SK-N-SH treated with all-trans-retinoic acid at 6 μM for 48 hours (cell line): ENCODE results near the gene EXD3.
A peak's percentile ranks its signal among the peaks of the same experiment; 100 is the strongest.

ENCODE experiments used
- ATAC-seq: fragments of 200-7000 bp; cut with Tn5 transposase; 3 replicates; pipeline ENCODE4 v1.9.1; 2020; ENCODE audit warnings: mild to moderate bottlenecking, moderate library complexity
- ARNTL ChIP-seq: fragments of 450-650 bp; formaldehyde crosslinking; IDR thresholded peaks from 2 replicates; pipeline ENCODE4 v1.5.0; 2020; ENCODE audit warnings: low read depth, mild to moderate bottlenecking, moderate library complexity, borderline replicate concordance
- CSDC2 ChIP-seq: fragments of 250-450 bp; sonication (Bioruptor Pico); IDR thresholded peaks from 2 replicates; pipeline ENCODE4 v1.5.0; 2020; ENCODE audit warnings: mild to moderate bottlenecking, moderate library complexity
- GLIS3 ChIP-seq: fragments of 250-450 bp; sonication (Bioruptor Pico); IDR thresholded peaks from 2 replicates; pipeline ENCODE4 v1.5.0; 2020; ENCODE audit warnings: mild to moderate bottlenecking, moderate library complexity
- OSR1 ChIP-seq: fragments of 250-450 bp; sonication (Bioruptor Pico); IDR thresholded peaks from 2 replicates; pipeline ENCODE4 v1.8.0; 2022; ENCODE audit warnings: moderate library complexity, mild to moderate bottlenecking, inconsistent platforms
- RARB ChIP-seq: fragments of 250-450 bp; sonication (Bioruptor Pico); IDR thresholded peaks from 2 replicates; pipeline ENCODE4 v1.8.0; 2021; ENCODE audit warnings: mild to moderate bottlenecking, moderate library complexity
- SNAI2 ChIP-seq: fragments of 250-450 bp; sonication (Bioruptor Pico); IDR thresholded peaks from 2 replicates; pipeline ENCODE4 v1.5.0; 2020; ENCODE audit warnings: mild to moderate bottlenecking, moderate library complexity
- TCF4 ChIP-seq: fragments of 250-450 bp; sonication (Bioruptor Pico); IDR thresholded peaks from 2 replicates; pipeline ENCODE4 v1.8.0; 2021; ENCODE audit warnings: mild to moderate bottlenecking, moderate library complexity, borderline replicate concordance
- ZFP3 ChIP-seq: fragments of 250-450 bp; sonication (Bioruptor Pico); IDR thresholded peaks from 2 replicates; pipeline ENCODE4 v1.5.0; 2020; ENCODE audit warnings: mild to moderate bottlenecking, moderate library complexity
- ZFP30 ChIP-seq: fragments of 450-650 bp; formaldehyde crosslinking; IDR thresholded peaks from 2 replicates; pipeline ENCODE4 v1.5.0; 2022; ENCODE audit warnings: mild to moderate bottlenecking, moderate library complexity
- ZNF70 ChIP-seq: fragments of 450-650 bp; formaldehyde crosslinking; IDR thresholded peaks from 2 replicates; pipeline ENCODE4 v1.5.0; 2020; ENCODE audit warnings: mild to moderate bottlenecking, moderate library complexity
- ZNF8 ChIP-seq: fragments of 450-650 bp; formaldehyde crosslinking; IDR thresholded peaks from 2 replicates; pipeline ENCODE4 v1.5.0; 2020; ENCODE audit warnings: mild to moderate bottlenecking, moderate library complexity
- TF ChIP-seq, protein P1 (sequence below): fragments of 250-450 bp; sonication (Bioruptor Pico); IDR thresholded peaks from 2 replicates; pipeline ENCODE4 v1.5.1; 2021; ENCODE audit warnings: mild to moderate bottlenecking, moderate library complexity
- TF ChIP-seq, protein P2 (sequence below): fragments of 250-450 bp; sonication (Bioruptor Pico); IDR thresholded peaks from 2 replicates; pipeline ENCODE4 v1.8.0; 2021; ENCODE audit warnings: low read depth, mild to moderate bottlenecking, moderate library complexity, borderline replicate concordance
- TF ChIP-seq, protein P3 (sequence below): fragments of 250-450 bp; sonication (Bioruptor Pico); IDR thresholded peaks from 2 replicates; pipeline ENCODE4 v1.8.0; 2020; ENCODE audit warnings: mild to moderate bottlenecking, moderate library complexity, borderline replicate concordance
- TF ChIP-seq, protein P4 (sequence below): fragments of 250-450 bp; sonication (Bioruptor Pico); IDR thresholded peaks from 2 replicates; pipeline ENCODE4 v1.5.1; 2020; ENCODE audit warnings: low read depth, mild to moderate bottlenecking, moderate library complexity
- TF ChIP-seq, protein P5 (sequence below): fragments of 250-450 bp; sonication (Bioruptor Pico); IDR thresholded peaks from 2 replicates; pipeline ENCODE4 v1.5.0; 2020; ENCODE audit warnings: mild to moderate bottlenecking, moderate library complexity

The EXD3 gene

DNA sequence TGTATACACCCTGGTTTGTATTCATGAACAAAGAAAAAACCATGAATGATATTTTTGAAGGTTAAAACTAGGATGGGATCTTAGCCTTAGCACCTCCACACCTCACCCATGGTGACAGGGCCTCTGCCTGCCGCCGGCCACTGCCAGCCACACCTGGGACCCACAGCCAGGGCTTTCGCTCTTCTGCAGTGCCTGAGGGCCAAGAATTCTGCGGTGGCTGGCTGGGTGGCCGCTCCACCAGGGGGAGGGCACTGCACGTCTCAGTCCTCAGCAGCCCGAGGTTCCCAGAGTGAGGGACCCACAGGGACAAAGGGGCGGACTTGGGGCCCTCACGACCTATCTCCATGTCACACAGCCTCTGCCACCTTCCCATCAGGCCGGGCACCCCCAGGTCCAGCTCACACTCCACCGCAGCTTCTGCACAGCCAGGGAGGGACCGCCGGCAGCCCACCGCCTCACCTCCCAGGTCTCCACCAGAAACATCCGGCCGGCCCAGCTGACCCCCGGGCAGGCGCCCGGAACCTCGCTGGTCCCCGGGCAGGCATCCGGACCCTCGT lies 6.9 kb downstream of the EXD3 start:
- TF ChIP-seq ZNF8 (CRISPR knock-in tag) = no peak
- no peak for TF ChIP-seq CSDC2 (CRISPR knock-in tag)
- no peak for TF ChIP-seq ZFP30 (CRISPR knock-in tag)
- no peak for TF ChIP-seq ZNF70
- TF ChIP-seq, protein P1, sequence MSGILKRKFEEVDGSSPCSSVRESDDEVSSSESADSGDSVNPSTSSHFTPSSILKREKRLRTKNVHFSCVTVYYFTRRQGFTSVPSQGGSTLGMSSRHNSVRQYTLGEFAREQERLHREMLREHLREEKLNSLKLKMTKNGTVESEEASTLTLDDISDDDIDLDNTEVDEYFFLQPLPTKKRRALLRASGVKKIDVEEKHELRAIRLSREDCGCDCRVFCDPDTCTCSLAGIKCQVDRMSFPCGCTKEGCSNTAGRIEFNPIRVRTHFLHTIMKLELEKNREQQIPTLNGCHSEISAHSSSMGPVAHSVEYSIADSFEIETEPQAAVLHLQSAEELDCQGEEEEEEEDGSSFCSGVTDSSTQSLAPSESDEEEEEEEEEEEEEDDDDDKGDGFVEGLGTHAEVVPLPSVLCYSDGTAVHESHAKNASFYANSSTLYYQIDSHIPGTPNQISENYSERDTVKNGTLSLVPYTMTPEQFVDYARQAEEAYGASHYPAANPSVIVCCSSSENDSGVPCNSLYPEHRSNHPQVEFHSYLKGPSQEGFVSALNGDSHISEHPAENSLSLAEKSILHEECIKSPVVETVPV (CRISPR knock-in tag) = no peak
- TF ChIP-seq, protein P2, sequence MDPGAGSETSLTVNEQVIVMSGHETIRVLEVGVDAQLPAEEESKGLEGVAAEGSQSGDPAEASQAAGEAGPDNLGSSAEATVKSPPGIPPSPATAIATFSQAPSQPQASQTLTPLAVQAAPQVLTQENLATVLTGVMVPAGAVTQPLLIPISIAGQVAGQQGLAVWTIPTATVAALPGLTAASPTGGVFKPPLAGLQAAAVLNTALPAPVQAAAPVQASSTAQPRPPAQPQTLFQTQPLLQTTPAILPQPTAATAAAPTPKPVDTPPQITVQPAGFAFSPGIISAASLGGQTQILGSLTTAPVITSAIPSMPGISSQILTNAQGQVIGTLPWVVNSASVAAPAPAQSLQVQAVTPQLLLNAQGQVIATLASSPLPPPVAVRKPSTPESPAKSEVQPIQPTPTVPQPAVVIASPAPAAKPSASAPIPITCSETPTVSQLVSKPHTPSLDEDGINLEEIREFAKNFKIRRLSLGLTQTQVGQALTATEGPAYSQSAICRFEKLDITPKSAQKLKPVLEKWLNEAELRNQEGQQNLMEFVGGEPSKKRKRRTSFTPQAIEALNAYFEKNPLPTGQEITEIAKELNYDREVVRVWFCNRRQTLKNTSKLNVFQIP (CRISPR knock-in tag) = no peak
- no peak for TF ChIP-seq RARB (CRISPR knock-in tag)
- TF ChIP-seq, all 23 proteins: peak for 0
- no peak for ATAC-seq

DNA sequence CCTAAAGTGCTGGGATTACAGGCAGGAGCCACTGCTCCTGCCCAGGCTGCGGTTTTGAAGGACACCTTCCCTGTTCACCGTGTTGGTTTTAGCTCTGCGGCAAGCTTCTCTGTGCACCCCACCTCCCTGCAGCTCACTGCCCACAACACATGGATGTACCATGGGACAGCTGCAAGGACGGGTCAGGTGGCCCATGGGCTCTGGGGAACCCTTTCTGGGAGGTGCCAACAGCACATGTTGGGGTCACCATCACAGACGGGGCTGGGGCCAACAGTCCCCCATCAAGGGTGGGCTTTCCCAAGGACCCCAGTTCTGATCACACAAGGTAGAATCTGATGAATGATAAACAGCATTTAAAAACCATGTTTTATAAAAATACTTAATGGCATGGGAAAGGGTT lies 7.5 kb downstream of the EXD3 start:
- no peak for ATAC-seq
- no peak for TF ChIP-seq SNAI2
- TF ChIP-seq, protein P3, sequence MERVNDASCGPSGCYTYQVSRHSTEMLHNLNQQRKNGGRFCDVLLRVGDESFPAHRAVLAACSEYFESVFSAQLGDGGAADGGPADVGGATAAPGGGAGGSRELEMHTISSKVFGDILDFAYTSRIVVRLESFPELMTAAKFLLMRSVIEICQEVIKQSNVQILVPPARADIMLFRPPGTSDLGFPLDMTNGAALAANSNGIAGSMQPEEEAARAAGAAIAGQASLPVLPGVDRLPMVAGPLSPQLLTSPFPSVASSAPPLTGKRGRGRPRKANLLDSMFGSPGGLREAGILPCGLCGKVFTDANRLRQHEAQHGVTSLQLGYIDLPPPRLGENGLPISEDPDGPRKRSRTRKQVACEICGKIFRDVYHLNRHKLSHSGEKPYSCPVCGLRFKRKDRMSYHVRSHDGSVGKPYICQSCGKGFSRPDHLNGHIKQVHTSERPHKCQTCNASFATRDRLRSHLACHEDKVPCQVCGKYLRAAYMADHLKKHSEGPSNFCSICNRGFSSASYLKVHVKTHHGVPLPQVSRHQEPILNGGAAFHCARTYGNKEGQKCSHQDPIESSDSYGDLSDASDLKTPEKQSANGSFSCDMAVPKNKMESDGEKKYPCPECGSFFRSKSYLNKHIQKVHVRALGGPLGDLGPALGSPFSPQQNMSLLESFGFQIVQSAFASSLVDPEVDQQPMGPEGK (CRISPR knock-in tag) = no peak
- TF ChIP-seq GLIS3 (CRISPR knock-in tag) = no peak
- TF ChIP-seq RARB (CRISPR knock-in tag) = no peak
- TF ChIP-seq, all 23 proteins: peak for 0

DNA sequence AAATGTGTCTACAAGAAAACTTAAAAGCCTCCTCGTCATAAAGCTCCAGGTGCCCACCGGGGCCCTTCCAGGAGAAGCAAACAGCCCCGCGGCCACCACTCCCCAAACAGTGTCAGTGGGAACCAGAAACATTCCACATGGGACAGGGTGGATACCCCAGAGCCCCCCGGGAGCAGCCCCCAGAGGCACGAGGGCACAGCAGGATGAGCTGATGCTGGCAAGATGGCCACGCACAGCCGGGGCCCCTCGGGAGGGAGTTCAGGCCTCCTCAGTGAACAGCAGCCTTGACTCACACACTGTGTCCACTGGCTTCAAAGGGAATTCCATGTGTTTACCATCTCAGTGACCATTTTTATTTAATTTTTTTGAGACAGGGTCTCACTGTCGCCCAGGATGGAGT lies 10.5 kb downstream of the EXD3 start:
- peak; percentile 28; the same call in 2 of the 3 replicates for ATAC-seq
- TF ChIP-seq ARNTL (no peak), OSR1 (CRISPR knock-in tag) (no peak), ZFP3 (CRISPR knock-in tag) (no peak), TCF4 (CRISPR knock-in tag) (no peak), ZNF8 (CRISPR knock-in tag) (no peak)
- TF ChIP-seq, protein P4, sequence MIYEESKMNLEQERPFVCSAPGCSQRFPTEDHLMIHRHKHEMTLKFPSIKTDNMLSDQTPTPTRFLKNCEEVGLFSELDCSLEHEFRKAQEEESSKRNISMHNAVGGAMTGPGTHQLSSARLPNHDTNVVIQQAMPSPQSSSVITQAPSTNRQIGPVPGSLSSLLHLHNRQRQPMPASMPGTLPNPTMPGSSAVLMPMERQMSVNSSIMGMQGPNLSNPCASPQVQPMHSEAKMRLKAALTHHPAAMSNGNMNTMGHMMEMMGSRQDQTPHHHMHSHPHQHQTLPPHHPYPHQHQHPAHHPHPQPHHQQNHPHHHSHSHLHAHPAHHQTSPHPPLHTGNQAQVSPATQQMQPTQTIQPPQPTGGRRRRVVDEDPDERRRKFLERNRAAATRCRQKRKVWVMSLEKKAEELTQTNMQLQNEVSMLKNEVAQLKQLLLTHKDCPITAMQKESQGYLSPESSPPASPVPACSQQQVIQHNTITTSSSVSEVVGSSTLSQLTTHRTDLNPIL (CRISPR knock-in tag) = no peak
- TF ChIP-seq, protein P3 (CRISPR knock-in tag) = no peak
- TF ChIP-seq, protein P1 (CRISPR knock-in tag) = no peak
- TF ChIP-seq, all 23 proteins: peak for 0

DNA sequence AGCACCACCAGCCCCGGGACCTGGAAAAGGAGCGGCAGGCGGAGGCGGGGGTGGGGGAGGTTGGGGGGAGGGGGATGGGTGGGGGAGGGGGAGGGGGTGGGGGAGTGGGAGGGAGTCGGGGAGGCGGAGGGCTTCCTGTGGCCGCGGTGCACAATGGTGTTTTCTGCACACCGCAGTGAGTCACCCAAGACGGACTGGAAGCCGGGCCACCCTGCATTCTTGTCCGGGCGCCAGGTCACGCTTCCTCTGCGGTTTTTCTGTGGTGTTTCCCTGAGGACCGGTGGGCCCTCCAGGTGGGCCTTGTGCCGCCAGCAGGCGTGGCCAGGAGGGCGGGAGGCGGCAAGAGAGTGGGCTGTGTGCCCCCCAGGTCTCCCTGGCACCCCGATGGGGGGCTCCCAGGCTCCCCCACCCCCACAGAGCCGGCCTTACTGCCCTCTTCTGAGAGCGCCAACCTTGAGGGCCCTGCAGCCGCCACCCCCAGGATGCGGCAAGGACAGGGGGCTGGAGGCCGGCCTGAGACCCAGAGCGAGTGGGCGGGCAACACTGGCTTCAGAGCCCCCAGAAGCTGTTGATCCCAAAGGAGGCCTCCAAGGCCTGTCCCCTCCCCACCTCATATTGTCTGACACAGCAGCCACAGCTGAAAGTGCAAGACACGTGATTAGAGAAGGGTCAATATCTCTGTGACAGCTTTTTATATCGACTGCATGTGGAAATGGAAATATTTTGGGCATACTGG lies 11.1 kb downstream of the EXD3 start:
- TF ChIP-seq, protein P1 (CRISPR knock-in tag) = no peak
- TF ChIP-seq, protein P3 (CRISPR knock-in tag) = peak; percentile 25; the same call in 1 of the 2 replicates
- TF ChIP-seq, protein P5, sequence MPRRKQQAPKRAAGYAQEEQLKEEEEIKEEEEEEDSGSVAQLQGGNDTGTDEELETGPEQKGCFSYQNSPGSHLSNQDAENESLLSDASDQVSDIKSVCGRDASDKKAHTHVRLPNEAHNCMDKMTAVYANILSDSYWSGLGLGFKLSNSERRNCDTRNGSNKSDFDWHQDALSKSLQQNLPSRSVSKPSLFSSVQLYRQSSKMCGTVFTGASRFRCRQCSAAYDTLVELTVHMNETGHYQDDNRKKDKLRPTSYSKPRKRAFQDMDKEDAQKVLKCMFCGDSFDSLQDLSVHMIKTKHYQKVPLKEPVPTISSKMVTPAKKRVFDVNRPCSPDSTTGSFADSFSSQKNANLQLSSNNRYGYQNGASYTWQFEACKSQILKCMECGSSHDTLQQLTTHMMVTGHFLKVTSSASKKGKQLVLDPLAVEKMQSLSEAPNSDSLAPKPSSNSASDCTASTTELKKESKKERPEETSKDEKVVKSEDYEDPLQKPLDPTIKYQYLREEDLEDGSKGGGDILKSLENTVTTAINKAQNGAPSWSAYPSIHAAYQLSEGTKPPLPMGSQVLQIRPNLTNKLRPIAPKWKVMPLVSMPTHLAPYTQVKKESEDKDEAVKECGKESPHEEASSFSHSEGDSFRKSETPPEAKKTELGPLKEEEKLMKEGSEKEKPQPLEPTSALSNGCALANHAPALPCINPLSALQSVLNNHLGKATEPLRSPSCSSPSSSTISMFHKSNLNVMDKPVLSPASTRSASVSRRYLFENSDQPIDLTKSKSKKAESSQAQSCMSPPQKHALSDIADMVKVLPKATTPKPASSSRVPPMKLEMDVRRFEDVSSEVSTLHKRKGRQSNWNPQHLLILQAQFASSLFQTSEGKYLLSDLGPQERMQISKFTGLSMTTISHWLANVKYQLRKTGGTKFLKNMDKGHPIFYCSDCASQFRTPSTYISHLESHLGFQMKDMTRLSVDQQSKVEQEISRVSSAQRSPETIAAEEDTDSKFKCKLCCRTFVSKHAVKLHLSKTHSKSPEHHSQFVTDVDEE (CRISPR knock-in tag) = no peak
- ATAC-seq = peak; percentile 73
